Measurements from ENCODE around the gene LTF. TPM values are rescaled to one million over a fixed set of nuclear protein-coding genes. Genes with fewer than 3 reads are reported as not detected.
"Not testable (repeated sequence)": the region's sequence is repeated elsewhere in the genome, so short reads cannot be mapped to it uniquely, and the experiment has no call there.

LTF gene
- total RNA-seq: 3.7 TPM
- long read RNA-seq, transcript LTF-203 (17 exons, 2,494 nt): major isoform, 5 of 7 reads
- long read RNA-seq, partial matches to known transcripts: 1 of 7 reads
- long read RNA-seq, other reads (novel, unspliced or antisense): 1 of 7 reads

- ATAC-seq (no peak), DNase-seq (no peak)
- intact Hi-C loops (cut with micrococcal nuclease): no loop called here
These were observed at the start of gene LTF for GRCh38 chr3:46464326-46465195. TSS of gene LTF (minus strand) at chr3:46464905. CDS start at chr3:46464867, 38 bp downstream.

- DNase-seq (no peak), ATAC-seq (no peak)
- intact Hi-C loops (cut with micrococcal nuclease): no loop called here
These were observed 47.6 kb upstream of the LTF start for GRCh38 chr3:46512191-46512749.

GRCh38 chr3:46509661-46510187, 45.0 kb upstream of the LTF start:
- intact Hi-C loops (cut with micrococcal nuclease): no loop called here
- ATAC-seq (no peak), DNase-seq (no peak)

- intact Hi-C loops (cut with micrococcal nuclease): no loop called here
- no peak for DNase-seq
- no peak for ATAC-seq
These were observed 44.3 kb upstream of the LTF start for GRCh38 chr3:46508850-46509591.

- no peak for DNase-seq
- no peak for ATAC-seq
- intact Hi-C loops (cut with micrococcal nuclease): no loop called here
These were observed 41.8 kb upstream of the LTF start for GRCh38 chr3:46506526-46506925.

GRCh38 chr3:46505953-46506352, 41.2 kb upstream of the LTF start:
- ATAC-seq: peak; percentile 25
- intact Hi-C loops (cut with micrococcal nuclease): no loop called here
- no peak for DNase-seq

GRCh38 chr3:46504789-46505188, 40.1 kb upstream of the LTF start:
- DNase-seq (no peak), ATAC-seq (no peak)
- intact Hi-C loops (cut with micrococcal nuclease): no loop called here

- DNase-seq: no peak
- intact Hi-C loops (cut with micrococcal nuclease): no loop called here
- peak; percentile 12 for ATAC-seq
These were observed 38.6 kb upstream of the LTF start for GRCh38 chr3:46503200-46503874.

GRCh38 chr3:46501702-46502101, 37.0 kb upstream of the LTF start:
- intact Hi-C loops (cut with micrococcal nuclease): no loop called here
- no peak for ATAC-seq
- DNase-seq: no peak

GRCh38 chr3:46500656-46501635, 36.2 kb upstream of the LTF start:
- intact Hi-C loops (cut with micrococcal nuclease): no loop called here
- DNase-seq (no peak), ATAC-seq (no peak)

GRCh38 chr3:46498916-46499519, 34.3 kb upstream of the LTF start:
- no peak for DNase-seq
- peak; percentile 55 for ATAC-seq
- intact Hi-C loops (cut with micrococcal nuclease): loop anchor here (10.0 kb wide), 1 partner anchor 46 kb away; no protein-coding TSS in a partner anchor

- ATAC-seq (no peak), DNase-seq (no peak)
- intact Hi-C loops (cut with micrococcal nuclease): loop anchor here (10.0 kb wide), 1 partner anchor 47 kb away; no protein-coding TSS in a partner anchor
These were observed 33.0 kb upstream of the LTF start, which contains the start of gene RTP3 for GRCh38 chr3:46497556-46498265. TSS of gene RTP3 (plus strand) at chr3:46497976. CDS start at chr3:46498063, 87 bp downstream.

- ATAC-seq (no peak), DNase-seq (no peak)
- intact Hi-C loops (cut with micrococcal nuclease): loop anchor here (10.0 kb wide), 1 partner anchor 48 kb away; no protein-coding TSS in a partner anchor
These were observed 32.2 kb upstream of the LTF start for GRCh38 chr3:46496746-46497555.

GRCh38 chr3:46495901-46496456, 31.3 kb upstream of the LTF start:
- intact Hi-C loops (cut with micrococcal nuclease): loop anchor here (10.0 kb wide), 1 partner anchor 49 kb away; no protein-coding TSS in a partner anchor
- ATAC-seq (no peak), DNase-seq (no peak)

GRCh38 chr3:46494491-46494890, 29.8 kb upstream of the LTF start:
- ATAC-seq, DNase-seq: not testable (repeated sequence)
- intact Hi-C loops (cut with micrococcal nuclease): loop anchor here (10.0 kb wide), 1 partner anchor 50 kb away; no protein-coding TSS in a partner anchor
